Measurements from ENCODE around the gene ZCCHC10.

GRCh38 chr5:133006653-133007052, 19.7 kb downstream of the ZCCHC10 start:
- TF ChIP-seq CTCF (IDR thresholded peaks at IDR 0.05; ENCODE audit: low read depth, low read length, poor library complexity, severe bottlenecking) (no peak), EZH2phosphoT487 (IDR thresholded peaks at IDR 0.05; ENCODE audit: borderline replicate concordance, low read length) (no peak)

All from DOHH2 (cell line).